GM12801 (cell line): ENCODE data around the gene INPP5A.

ENCODE experiments used
- TF ChIP-seq, protein P1 (sequence below): IDR thresholded peaks from one replicate; pipeline ENCODE4 v1.5.1; 2011; ENCODE audit warnings: control low read depth; ENCODE audit not compliant: insufficient read length; ENCODE audit errors: extremely low read depth

The INPP5A gene

DNA sequence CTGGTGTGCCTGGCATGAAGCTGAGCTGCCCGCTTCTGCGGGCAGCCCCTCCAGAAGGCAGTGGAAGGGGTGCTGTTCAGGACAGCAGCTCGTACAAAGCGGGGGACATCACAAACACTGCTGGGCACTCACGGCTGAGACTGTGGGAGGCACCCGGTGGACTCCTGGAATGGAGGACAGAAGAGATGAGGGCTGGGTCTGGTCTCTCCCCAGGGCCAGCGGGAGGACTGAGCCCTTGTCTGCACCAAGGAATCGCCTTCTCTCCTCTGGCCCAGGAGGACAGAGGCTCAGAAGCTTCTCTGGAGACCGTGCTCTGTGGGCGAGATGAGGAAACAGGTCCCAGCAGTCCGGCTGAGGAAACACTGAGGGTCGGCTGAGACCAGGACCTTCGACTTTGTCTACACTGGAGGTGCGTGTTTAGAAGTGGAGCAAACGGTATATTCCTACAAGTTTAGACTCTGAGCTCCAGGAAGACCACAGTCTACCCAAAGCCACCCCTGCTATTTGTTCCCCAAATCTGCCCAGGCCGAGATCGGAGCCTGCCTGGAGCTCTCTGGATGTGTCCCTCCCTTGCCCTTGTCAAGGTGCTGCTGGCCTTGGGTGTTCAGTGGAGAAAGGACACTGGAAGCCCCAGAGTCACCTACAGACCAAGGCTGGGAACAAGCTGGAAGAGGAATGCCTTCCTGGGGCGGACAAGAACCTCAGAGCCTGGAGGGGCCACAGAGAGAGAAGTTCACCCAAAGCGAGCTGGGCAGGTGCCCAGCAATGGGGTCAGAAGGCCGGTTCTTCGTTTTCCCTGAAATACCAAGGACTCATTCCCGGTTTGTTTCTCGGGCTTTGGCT, 12.9 kb upstream of the INPP5A start:
- TF ChIP-seq, protein P1, sequence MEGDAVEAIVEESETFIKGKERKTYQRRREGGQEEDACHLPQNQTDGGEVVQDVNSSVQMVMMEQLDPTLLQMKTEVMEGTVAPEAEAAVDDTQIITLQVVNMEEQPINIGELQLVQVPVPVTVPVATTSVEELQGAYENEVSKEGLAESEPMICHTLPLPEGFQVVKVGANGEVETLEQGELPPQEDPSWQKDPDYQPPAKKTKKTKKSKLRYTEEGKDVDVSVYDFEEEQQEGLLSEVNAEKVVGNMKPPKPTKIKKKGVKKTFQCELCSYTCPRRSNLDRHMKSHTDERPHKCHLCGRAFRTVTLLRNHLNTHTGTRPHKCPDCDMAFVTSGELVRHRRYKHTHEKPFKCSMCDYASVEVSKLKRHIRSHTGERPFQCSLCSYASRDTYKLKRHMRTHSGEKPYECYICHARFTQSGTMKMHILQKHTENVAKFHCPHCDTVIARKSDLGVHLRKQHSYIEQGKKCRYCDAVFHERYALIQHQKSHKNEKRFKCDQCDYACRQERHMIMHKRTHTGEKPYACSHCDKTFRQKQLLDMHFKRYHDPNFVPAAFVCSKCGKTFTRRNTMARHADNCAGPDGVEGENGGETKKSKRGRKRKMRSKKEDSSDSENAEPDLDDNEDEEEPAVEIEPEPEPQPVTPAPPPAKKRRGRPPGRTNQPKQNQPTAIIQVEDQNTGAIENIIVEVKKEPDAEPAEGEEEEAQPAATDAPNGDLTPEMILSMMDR = no peak

DNA sequence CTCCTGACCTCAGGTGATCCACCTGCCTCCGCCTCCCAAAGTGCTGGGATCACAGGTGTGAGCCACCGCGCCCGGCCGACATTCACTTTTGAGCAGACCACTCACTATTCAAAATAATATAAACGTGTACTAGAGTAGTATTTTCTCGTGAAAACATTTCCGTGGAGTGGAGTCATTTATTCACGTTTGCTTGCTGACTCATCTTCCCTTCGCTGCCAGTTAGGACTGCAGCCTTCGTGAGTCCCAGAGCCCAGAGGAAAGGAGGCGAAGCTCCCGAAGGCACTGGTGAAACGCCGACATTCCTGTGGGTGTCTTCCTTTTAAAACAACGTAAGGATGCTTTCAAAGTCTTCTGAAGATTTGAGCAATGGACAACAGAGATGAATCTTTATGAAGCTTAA, 10.9 kb upstream of the INPP5A start:
- TF ChIP-seq, protein P1 = no peak

DNA sequence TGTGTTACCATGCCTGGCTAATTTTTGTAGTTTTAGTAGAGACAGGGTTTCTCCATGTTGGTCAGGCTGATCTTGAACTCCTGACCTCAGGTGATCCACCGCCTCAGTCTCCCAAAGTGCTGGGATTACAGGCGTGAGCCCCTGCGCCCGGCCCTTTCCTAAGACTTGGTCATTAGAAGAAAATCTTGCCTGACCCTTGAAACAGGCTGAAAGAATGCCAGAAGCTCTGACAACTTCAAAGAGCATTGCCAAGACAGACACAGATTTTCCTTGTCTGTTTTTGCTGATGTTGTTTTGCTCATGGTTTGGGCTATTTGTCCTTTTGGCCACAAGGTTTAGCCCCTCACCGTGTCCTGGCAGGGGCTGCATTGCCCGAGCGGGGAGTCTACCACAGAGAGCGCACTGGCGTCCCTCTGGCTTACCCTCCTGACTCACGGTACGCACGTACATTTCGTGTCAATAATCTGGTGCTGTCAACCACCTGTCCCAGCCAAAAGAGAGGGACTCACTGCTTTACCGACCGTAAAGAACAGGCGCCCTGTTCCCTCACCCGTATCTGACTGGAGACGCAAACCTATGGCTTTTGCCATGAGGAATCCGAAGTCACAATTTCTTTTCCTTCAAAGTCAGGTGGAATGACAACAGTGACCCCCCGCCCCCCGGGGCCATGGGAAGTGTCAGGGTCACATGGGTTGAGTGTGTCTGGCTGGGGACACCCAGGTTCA, 10.1 kb upstream of the INPP5A start:
- TF ChIP-seq, protein P1 = no peak

DNA sequence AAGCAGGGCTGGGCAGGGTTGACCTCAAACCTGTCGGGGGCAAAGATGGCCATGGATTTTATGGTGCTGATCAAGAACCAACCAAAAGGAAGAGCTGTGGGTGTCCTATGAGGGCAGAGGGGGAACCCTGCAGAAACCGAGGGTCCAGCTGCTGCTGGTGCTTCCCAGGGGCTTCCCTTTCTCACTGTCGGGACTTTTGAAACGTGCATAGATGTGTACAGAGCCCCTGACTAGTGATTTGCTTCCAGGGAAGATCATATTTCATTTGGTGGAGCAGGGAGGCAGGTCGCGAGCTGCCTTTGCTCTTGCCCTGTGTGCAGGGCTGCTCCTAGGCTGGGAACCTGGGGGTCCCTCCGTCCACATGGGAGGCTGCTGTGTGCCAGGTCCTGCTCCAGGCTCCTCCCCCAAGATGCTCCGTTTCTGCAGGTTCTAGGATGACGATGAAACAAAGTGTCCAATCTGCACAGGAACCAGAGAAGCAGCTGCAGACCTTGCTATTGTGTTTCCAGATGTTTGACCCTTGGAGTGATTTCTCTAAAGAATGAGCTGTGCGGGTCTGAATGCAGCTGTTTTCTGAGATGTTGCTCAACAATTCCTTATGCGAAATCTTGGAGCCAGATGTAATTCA, 9.4 kb upstream of the INPP5A start:
- TF ChIP-seq, protein P1 = no peak

DNA sequence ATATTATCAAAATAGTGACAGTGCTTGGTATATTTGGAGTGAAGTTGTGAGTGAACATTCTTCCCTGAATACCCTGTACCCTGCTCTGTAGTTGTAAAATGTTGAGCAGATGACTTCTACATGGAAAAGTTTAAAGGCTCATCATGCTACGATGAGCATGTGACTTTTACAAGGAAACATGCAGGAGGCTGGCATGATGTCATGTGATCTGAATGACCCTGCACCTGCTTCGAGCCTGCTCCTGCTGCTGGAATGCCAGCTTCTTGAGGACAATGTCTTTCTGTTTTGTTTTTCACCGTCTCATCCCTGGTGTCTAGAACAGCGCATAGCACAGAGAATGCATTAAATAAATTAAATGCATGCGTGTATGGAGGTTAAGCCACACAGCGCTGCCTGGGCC, 5.4 kb upstream of the INPP5A start:
- TF ChIP-seq, protein P1 = no peak

DNA sequence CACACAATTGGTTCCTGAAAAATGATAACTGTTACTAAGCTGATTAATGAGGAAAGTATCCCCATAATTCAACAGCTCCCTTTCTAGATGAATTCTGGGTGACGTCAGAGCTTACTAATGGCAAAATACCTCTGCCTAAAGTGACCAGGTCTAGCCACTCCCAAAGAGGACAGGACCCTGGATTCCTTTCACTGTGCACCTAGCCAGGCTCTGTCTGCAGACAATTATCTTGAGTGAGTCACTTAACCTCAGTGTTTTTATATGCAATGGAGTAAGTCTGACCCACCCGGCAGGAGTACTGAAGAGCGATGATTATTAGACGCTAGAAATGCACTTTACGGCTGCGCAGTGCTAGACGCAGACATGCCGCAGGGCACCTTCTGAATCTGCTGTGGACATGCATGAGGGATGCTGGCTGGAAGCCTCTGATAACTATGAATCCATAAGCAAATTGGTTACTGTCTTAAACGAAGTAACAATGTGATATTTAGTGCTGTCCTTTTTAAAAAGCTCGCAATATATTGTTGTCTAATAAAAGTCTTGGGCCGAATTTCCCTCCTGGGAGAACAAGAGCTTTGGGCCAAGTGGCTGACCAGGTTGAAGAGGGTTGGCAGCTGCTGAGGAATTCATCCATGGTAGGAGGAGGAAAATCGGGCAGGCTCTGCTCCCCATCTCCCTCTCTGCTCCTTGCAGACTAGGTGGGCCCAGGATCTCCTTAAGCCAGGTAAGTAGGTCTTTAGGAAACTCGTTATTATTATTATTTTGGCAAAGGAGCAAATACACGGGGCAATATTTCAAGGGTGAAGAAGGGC, 4.6 kb upstream of the INPP5A start:
- TF ChIP-seq, protein P1 = no peak
